HUES6 (cell line): ENCODE data around the gene SH3RF3.

Source experiments
- H3K27ac ChIP-seq: 2 replicates; pipeline ENCODE4 v1.7.0; 2013; ENCODE audit warnings: low read depth, mild to moderate bottlenecking, low read length, inconsistent platforms
- H3K27me3 ChIP-seq: 2 replicates; pipeline ENCODE4 v1.6.1; 2013; ENCODE audit warnings: low read length; ENCODE audit not compliant: control insufficient read depth, insufficient read depth
- H3K36me3 ChIP-seq: 2 replicates; pipeline ENCODE4 v1.6.1; 2013; ENCODE audit warnings: low read length; ENCODE audit not compliant: control insufficient read depth, insufficient read depth
- H3K4me1 ChIP-seq: 2 replicates; pipeline ENCODE4 v1.6.1; 2013; ENCODE audit warnings: low read length; ENCODE audit not compliant: control insufficient read depth, insufficient read depth
- H3K4me3 ChIP-seq: 2 replicates; pipeline ENCODE4 v1.5.1; 2013; ENCODE audit warnings: low read depth, low read length
- H3K9ac ChIP-seq: one replicate; pipeline ENCODE4 v1.6.1; 2013; ENCODE audit warnings: mild to moderate bottlenecking, low read length
- H3K9me3 ChIP-seq: 2 replicates; pipeline ENCODE4 v1.6.1; 2013; ENCODE audit warnings: low read depth, low read length; ENCODE audit not compliant: control insufficient read depth, insufficient read depth

SH3RF3 gene

DNA sequence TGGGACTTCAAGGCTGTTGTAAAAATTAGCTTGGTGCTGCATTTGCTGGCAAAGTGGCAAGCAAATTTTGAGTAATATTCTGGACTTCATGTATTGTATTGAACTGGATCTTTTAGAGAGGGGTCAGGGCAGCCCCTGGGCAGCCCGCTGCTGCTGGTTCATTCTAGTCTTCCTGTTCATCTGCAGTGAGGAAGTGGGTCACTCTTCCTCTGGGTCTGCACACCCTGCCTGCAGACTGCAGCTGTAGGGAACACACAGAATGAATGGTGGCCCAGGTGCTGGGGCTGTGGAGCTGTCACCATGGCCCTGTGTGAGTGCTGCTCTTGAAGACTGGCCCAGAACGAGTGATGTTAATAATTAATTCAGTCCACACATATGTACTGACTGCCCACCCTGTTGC, 9.4 kb downstream of the SH3RF3 start:
- Histone ChIP-seq H3K27ac (no peak overlapping the region), H3K9ac (no peak overlapping the region), H3K27me3 (peaks cover 4% of the 10 kb centered on the region; the same call in 1 of the 2 replicates), H3K9me3 (no peaks in the 10 kb centered on the region), H3K36me3 (no peaks in the 10 kb centered on the region), H3K4me3 (no peak overlapping the region), H3K4me1 (no peaks in the 10 kb centered on the region)

DNA sequence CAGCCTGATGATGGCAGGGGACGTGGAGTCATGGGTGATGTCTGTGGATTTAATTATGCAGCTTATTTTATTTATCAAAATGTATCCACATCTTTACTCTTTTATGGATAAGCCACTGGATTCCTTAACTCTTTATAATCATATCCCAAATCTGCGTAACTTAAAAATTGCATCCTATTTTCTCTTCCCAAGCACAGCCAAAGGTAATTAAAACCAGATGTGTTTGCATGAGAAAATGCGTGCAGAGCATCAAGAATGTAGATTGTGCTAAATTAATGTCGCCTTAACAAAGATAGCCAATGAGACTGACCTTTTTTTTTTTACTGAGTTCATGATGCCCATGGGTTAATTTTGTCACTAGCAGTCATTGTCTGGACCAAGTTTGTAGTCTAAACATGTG, 10.0 kb downstream of the SH3RF3 start:
- Histone ChIP-seq H3K9me3 (no peaks in the 10 kb centered on the region), H3K27ac (no peak overlapping the region), H3K27me3 (no peaks in the 10 kb centered on the region), H3K4me3 (no peak overlapping the region), H3K9ac (no peak overlapping the region), H3K36me3 (no peaks in the 10 kb centered on the region), H3K4me1 (no peaks in the 10 kb centered on the region)

DNA sequence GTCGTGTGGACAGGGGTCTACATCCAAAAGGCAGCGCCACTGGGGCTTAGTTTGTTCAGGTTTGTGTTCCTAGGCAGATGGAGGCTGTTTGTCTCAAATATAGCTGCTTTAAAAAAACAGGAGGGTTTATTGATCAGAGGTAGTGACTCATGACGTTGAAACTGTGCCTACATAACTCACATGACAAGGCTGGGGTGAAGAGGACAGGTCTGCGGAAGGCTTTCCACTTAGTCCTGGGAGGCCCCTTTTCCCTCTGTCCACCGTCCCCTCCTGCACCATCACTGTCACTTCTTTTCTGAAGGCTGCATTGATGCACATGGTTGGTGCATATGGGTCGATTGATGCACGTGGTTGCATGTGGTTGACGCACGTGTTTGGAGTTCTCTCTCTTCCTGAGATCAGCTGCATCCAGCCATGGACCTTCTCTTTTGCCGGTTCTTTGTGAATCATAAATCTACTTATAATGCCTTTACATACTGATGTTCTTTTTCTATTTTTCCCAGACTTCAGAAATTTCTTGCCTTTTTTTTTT, 10.9 kb downstream of the SH3RF3 start:
- Histone ChIP-seq H3K4me1 (no peaks in the 10 kb centered on the region), H3K9ac (no peak overlapping the region), H3K36me3 (no peaks in the 10 kb centered on the region), H3K4me3 (no peak overlapping the region), H3K27ac (no peak overlapping the region), H3K27me3 (no peaks in the 10 kb centered on the region), H3K9me3 (no peaks in the 10 kb centered on the region)

DNA sequence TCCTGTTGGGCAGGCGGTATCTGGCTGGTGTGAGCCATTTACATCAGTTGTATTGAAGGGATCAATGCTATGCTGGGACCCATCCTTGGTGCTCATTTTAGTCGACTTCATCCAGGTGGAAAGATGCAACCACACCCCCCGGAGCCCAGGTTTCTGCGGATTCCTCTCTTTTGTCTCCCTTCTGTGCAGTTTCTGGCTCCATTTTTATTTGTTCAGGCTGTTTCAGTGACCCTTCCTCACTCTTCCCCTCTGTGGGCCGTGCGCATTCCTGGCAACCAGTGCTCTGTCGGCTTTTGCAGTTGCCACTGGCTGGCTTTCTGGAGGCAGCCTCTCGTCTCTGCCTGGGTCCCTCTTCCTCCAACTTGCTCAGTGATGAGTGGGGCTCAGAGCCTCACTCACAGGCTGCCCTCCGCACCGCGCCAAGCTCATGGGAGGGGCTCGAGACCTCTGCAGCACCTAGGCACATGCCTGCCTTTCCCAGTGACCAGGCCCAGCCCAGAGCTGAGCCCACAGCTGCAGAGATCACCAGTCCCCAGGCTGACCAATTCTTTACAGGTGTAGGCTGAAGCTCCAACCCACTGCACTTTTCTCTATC, 12.1 kb downstream of the SH3RF3 start:
- Histone ChIP-seq H3K4me3 (no peak overlapping the region), H3K27me3 (no peaks in the 10 kb centered on the region), H3K9ac (no peak overlapping the region), H3K36me3 (no peaks in the 10 kb centered on the region), H3K9me3 (no peaks in the 10 kb centered on the region), H3K27ac (no peak overlapping the region), H3K4me1 (no peaks in the 10 kb centered on the region)

DNA sequence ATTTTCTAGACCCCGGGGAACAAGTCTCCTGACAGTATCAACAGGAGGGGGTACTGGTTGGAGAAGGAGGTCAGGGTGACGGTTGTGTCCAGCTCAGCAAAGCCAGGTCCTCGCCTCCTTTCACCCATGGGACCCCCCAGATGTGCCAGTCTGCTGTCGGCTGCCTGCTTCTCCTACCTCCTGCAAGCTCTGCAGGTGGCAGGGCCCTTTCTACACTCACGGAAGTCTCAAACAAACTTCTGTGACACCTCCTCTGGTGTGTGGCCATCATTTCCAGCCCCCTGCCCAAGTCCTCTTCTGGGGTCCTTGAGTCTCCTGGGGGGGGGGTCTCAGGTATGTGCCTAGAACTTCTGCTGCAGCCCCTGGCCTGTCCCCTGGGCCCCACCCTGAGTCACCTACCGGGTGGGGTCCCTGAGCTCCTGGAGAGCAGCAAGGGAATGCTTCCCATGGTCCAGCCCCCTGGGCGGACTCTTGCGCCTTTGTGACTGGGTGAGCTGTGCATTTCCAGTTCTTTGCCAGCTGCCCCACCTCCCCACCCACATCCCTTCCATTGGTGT, 12.8 kb downstream of the SH3RF3 start:
- Histone ChIP-seq H3K4me3 (no peak overlapping the region), H3K36me3 (no peaks in the 10 kb centered on the region), H3K27ac (no peak overlapping the region), H3K27me3 (no peaks in the 10 kb centered on the region), H3K9me3 (no peaks in the 10 kb centered on the region), H3K9ac (no peak overlapping the region), H3K4me1 (no peaks in the 10 kb centered on the region)

DNA sequence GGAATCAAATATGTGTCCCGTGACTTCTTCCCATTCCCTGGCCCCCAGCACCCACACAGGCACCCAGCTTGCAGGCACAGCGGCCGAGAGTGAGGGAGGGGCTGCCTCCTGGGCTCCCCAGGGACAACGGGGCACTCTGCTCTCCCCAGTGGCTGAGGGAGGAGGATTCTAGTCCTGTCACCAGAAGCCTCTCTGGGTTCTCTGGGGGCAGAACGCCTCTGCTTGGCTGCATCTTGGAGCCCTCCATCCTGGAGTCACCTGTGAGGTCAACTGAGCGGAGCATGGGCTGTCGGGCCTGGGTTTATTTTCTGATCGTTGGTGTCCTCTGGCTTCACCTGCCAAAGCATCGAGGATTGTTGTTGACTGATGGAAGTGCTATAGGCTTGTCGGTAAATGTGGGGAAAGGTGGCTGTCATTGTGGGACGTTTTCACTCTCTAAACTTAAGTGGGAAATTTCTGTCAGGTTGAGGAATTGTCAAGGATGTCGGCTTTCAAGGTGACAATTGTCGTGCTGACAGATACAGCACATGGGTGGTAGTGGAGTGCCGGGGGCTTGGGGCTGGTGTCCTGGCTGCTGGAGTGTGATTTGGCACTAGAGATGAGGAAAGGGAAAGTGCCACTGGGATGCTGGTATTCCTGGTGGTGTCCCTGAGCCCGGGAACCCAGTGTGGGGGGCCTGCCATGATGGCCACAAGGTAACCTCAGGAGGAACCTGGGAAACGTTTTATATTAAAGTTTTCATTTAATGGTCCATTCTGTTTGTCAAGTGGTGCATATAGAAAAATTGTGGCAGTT, 13.6 kb downstream of the SH3RF3 start:
- Histone ChIP-seq H3K9ac (no peak overlapping the region), H3K27ac (no peak overlapping the region), H3K4me3 (no peak overlapping the region), H3K36me3 (no peaks in the 10 kb centered on the region), H3K27me3 (no peaks in the 10 kb centered on the region), H3K4me1 (no peaks in the 10 kb centered on the region), H3K9me3 (no peaks in the 10 kb centered on the region)

DNA sequence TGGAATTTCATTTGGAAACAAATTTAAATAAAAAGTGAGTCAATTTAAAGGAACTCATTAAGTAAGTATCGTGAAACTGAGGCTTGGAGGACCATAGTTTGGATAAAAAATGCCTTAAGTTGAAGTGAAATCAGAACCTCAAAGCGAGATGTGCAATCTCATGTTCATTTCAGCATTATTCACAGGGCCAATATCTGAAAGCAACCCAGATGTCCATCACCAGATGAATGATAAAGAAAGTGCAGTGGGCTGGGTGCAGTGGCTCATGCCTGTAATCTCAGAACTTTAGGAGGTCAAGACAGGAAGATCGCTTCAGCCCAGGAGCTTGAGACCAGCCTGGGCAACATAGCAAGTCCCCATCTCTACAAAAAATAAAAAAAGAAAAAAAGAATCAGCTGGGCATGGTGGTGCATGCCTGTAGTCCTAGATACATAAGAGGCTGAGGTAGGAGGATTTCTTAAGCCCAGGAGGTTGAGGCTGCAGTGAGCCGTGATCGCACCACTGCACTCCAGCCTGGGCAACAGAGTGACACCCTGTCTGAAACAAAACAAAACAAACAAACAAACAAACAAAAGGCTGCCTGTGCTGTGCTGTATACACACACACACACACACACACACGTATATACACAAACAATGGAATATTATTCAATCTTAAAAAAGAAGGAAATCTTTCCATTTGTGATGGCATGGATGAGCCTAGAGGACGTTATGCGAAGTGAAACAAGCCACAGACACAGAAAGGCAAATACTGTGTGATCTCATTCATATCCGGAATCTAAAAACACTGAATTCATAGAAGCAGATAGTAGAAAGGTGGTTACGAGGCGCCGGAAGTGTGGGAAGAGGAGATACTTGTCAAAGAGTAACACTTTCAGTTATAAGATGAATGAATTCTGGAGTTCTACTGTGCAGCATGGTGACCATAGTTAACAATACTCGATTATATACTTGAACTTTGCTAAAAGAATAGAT, 14.5 kb downstream of the SH3RF3 start:
- no peaks in the 10 kb centered on the region for H3K4me1 ChIP-seq
- H3K9me3 ChIP-seq: no peaks in the 10 kb centered on the region
- H3K27me3 ChIP-seq: no peaks in the 10 kb centered on the region
- H3K4me3 ChIP-seq: no peak overlapping the region
- no peaks in the 10 kb centered on the region for H3K36me3 ChIP-seq
- no peak overlapping the region for H3K9ac ChIP-seq
- no peak overlapping the region for H3K27ac ChIP-seq

DNA sequence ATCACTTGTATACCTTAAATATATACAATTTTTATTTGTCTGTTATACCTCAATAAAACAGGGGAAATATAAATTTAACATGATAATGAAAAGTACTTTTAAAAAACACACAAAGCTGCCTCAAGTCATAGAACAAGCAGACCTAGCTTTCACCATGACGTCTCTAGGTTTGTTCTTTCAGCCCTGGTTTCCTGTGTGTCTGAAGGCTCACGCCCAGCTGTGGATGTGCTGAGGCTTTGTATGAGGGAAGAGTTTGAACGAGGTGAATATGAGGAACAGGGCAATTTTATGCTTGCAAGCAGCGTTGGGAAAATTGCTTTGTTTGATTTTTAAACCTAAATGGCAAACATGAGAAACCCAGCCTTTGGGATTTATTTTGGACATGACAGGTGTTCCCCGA, 15.3 kb downstream of the SH3RF3 start:
- H3K9me3 ChIP-seq: no peaks in the 10 kb centered on the region
- no peak overlapping the region for H3K4me3 ChIP-seq
- no peaks in the 10 kb centered on the region for H3K36me3 ChIP-seq
- no peak overlapping the region for H3K27ac ChIP-seq
- no peak overlapping the region for H3K9ac ChIP-seq
- no peaks in the 10 kb centered on the region for H3K27me3 ChIP-seq
- no peaks in the 10 kb centered on the region for H3K4me1 ChIP-seq

DNA sequence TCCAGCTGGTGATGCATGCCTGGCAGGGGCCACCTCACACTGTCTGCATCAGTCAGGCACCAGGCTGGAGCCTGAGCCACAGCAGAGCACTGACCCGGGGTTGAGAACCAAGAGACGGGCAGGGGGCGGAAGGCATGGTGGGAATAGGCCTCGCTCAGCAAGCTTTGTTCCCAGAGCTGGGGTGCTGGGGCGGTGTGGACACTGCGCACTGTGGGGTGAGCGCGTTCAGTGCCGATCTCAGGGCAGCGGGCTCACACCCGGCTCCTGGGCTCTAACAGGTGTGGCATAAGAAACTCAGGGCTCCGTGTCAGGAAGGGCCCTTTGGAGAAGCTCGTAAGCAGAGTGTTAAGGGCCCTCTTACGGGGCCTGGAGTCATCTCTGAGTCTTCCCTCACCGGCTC, 15.7 kb downstream of the SH3RF3 start:
- Histone ChIP-seq H3K9ac (no peak overlapping the region), H3K4me3 (no peak overlapping the region), H3K27me3 (no peaks in the 10 kb centered on the region), H3K4me1 (no peaks in the 10 kb centered on the region), H3K9me3 (no peaks in the 10 kb centered on the region), H3K27ac (no peak overlapping the region), H3K36me3 (no peaks in the 10 kb centered on the region)

DNA sequence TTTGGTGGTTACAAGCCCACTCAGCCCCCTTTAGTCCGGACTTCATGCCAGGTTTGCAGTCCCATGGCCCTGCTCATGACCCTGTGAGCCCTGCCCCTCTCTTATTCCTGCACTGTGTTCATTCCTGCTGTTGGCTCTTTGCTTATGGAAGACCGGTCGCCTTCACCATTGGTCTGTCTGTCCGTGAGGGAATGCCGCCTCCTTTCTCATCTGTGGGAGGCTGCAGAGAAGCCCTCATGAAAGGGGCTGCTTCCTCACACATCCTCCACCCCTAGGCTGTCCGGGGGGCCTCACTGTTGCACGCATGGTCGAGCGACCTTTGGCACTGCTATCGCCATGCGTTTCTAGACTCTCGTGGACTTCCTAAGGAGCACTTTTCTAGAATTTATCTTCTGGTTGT, 16.3 kb downstream of the SH3RF3 start:
- Histone ChIP-seq H3K27ac (no peak overlapping the region), H3K4me1 (no peaks in the 10 kb centered on the region), H3K36me3 (no peaks in the 10 kb centered on the region), H3K4me3 (no peak overlapping the region), H3K9me3 (no peaks in the 10 kb centered on the region), H3K27me3 (no peaks in the 10 kb centered on the region), H3K9ac (no peak overlapping the region)
